Hypothalamus (tissue), 51 donors: ENCODE data around the gene DLL4.
"Not testable (repeated sequence)": the region's sequence is repeated elsewhere in the genome, so short reads cannot be mapped to it uniquely, and the experiment has no call there.

ENCODE experiments used
- DNase-seq, 51 donors: peaks; one replicate each; lab custom pipeline; 2025; lab: John Stamatoyannopoulos, UW

Gene DLL4

GRCh38 chr15:40940296-40940801 lies 11.2 kb downstream of the DLL4 start:
- peak in 2 of 51 donors; percentile 12 to 18 for DNase-seq

- DNase-seq, result no peak
These were observed 12.0 kb downstream of the DLL4 start for GRCh38 chr15:40941068-40941527.

GRCh38 chr15:40941528-40942336 lies 12.6 kb downstream of the DLL4 start:
- DNase-seq, result peak in 38 of 51 donors; percentile 15 to 78 (median 42)

- DNase-seq, result no peak
These were observed 13.3 kb downstream of the DLL4 start for GRCh38 chr15:40942337-40942854.

GRCh38 chr15:40942878-40943277 lies 13.7 kb downstream of the DLL4 start:
- no peak for DNase-seq

- DNase-seq, result no peak
These were observed 14.7 kb downstream of the DLL4 start for GRCh38 chr15:40943764-40944365.

- DNase-seq, result no peak
These were observed 15.6 kb downstream of the DLL4 start for GRCh38 chr15:40944510-40945296.

GRCh38 chr15:40948706-40949473 lies 19.8 kb downstream of the DLL4 start:
- no peak for DNase-seq

GRCh38 chr15:40949756-40950207 lies 20.6 kb downstream of the DLL4 start:
- DNase-seq, result no peak

- no peak for DNase-seq
These were observed 22.6 kb downstream of the DLL4 start for GRCh38 chr15:40951764-40952163.

GRCh38 chr15:40952301-40952900 lies 23.3 kb downstream of the DLL4 start:
- no peak for DNase-seq

GRCh38 chr15:40952901-40953712 lies 24.0 kb downstream of the DLL4 start, which contains the start of gene CHAC1:
CHAC1 (plus strand) TSS chr15:40953471; CDS start chr15:40953584, 113 bp downstream.
- peak; percentile 24 to 95 (median 85) for DNase-seq

GRCh38 chr15:40953713-40954074 lies 24.6 kb downstream of the DLL4 start:
- peak in 1 of 51 donors; percentile 48 for DNase-seq

- not testable (repeated sequence) for DNase-seq
These were observed 25.2 kb downstream of the DLL4 start for GRCh38 chr15:40954158-40954848.

GRCh38 chr15:40955141-40955903 lies 26.2 kb downstream of the DLL4 start:
- DNase-seq, result no peak

GRCh38 chr15:40955930-40956540 lies 26.9 kb downstream of the DLL4 start:
- no peak for DNase-seq

GRCh38 chr15:40956541-40956982 lies 27.4 kb downstream of the DLL4 start:
- no peak for DNase-seq
